DMS53 (cell line): ENCODE results near the gene LAMA2.
A peak's percentile ranks its signal among the peaks of the same experiment; 100 is the strongest.

Experiments used
- DNase-seq: peaks from one replicate; lab custom pipeline; 2025; lab: John Stamatoyannopoulos, UW

LAMA2 gene

GRCh38 chr6:129184324-129184723 is 301.4 kb downstream of the LAMA2 start:
- DNase-seq, result no peak

- DNase-seq, result no peak
These were observed 301.9 kb downstream of the LAMA2 start for GRCh38 chr6:129184808-129185366.

- peak; percentile 28 for DNase-seq
These were observed 304.1 kb downstream of the LAMA2 start for GRCh38 chr6:129186988-129187387.

- no peak for DNase-seq
These were observed 305.4 kb downstream of the LAMA2 start for GRCh38 chr6:129188306-129188705.

GRCh38 chr6:129188795-129189194 is 305.9 kb downstream of the LAMA2 start:
- DNase-seq, result no peak

- no peak for DNase-seq
These were observed 306.3 kb downstream of the LAMA2 start for GRCh38 chr6:129189266-129189665.

- no peak for DNase-seq
These were observed 308.3 kb downstream of the LAMA2 start for GRCh38 chr6:129191235-129191634.

- no peak for DNase-seq
These were observed 309.6 kb downstream of the LAMA2 start for GRCh38 chr6:129192458-129192989.

GRCh38 chr6:129194306-129194941 is 311.5 kb downstream of the LAMA2 start:
- no peak for DNase-seq

GRCh38 chr6:129195161-129195560 is 312.2 kb downstream of the LAMA2 start:
- no peak for DNase-seq

- DNase-seq, result no peak
These were observed 312.7 kb downstream of the LAMA2 start for GRCh38 chr6:129195643-129196042.

- DNase-seq, result no peak
These were observed 314.2 kb downstream of the LAMA2 start for GRCh38 chr6:129197154-129197553.

GRCh38 chr6:129200151-129200550 is 317.2 kb downstream of the LAMA2 start:
- DNase-seq, result no peak

GRCh38 chr6:129203190-129203900 is 320.4 kb downstream of the LAMA2 start:
- no peak for DNase-seq

GRCh38 chr6:129206821-129207220 is 323.9 kb downstream of the LAMA2 start:
- DNase-seq, result no peak

GRCh38 chr6:129207832-129208231 is 324.9 kb downstream of the LAMA2 start:
- DNase-seq, result no peak

- no peak for DNase-seq
These were observed 325.6 kb downstream of the LAMA2 start for GRCh38 chr6:129208415-129209034.

GRCh38 chr6:129209355-129209754 is 326.4 kb downstream of the LAMA2 start:
- no peak for DNase-seq

- DNase-seq, result no peak
These were observed 327.7 kb downstream of the LAMA2 start for GRCh38 chr6:129210684-129211083.

GRCh38 chr6:129211626-129212025 is 328.7 kb downstream of the LAMA2 start:
- DNase-seq, result no peak

- no peak for DNase-seq
These were observed 329.1 kb downstream of the LAMA2 start for GRCh38 chr6:129212081-129212480.

- no peak for DNase-seq
These were observed 332.3 kb downstream of the LAMA2 start for GRCh38 chr6:129215246-129215645.
